Activated T-cell treated with anti-CD3 and anti-CD28 coated beads for 1 hour (primary cell): ENCODE measurements around the gene AHRR.
"Not testable (repeated sequence)": the region's sequence is repeated elsewhere in the genome, so short reads cannot be mapped to it uniquely, and the experiment has no call there.

Experiments
- DNase-seq: peaks from one replicate; pipeline ENCODE4 v3.0.0-alpha.2; 2020; ENCODE audit warnings: low read depth

Gene AHRR

DNA sequence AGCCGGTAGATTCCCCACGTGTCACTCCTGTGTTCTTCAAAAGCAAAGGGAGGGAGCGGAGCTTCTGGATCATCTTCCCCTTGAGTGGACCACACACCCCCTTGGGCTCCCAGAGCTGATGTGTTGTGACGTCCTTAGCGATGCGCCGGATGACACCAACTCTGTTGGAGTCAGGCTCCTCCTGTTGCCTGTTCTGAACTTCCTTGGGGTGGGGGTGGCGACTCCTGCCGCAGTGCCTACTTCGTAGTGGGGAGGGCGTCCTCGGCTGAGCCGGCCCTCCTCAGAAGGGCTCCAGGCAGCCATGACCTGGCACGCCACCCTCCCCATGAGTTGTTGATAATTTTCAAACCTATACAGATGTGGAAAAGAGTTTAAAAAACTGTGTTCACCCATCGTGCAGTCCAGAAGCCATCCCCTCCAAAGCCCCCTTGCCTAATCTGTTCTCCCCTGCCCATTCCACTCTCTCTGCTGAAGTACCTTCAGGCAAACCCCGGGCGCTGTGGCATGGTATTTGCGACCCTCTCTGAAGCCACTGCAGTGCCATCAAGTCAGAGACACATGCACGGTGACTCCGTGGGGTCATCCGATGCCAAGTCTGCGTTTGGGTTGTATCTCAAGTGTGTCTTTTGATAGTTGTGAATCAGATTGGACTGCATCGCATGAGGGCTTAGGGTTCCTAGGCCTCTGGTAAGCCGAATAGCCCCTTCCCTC is 138.2 kb downstream of the AHRR start:
- no peak for DNase-seq

- no peak for DNase-seq
Observed at GRCh38 chr5:460273-460625, 138.7 kb downstream of the AHRR start.

GRCh38 chr5:462051-462481 is 140.6 kb downstream of the AHRR start:
- no peak for DNase-seq

DNA sequence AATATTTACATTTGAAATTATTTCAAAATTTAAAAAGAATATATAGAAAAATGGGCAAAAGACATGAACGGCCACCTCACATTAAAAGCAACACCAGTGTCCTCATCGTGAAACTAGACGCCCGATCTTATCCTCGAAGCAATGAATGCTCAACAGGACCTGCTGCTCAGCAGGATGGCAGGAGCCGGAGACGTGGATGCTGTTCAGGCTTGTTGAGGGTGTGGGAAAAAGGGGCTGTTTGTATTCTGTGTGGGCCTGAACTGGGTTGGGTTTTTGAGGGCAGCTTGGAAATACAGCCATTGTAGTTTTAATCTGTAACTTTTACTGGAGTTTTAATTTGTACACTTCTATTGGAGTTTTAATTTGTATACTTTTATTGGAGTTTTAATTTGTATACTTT is 141.8 kb downstream of the AHRR start:
- DNase-seq = no peak

DNA sequence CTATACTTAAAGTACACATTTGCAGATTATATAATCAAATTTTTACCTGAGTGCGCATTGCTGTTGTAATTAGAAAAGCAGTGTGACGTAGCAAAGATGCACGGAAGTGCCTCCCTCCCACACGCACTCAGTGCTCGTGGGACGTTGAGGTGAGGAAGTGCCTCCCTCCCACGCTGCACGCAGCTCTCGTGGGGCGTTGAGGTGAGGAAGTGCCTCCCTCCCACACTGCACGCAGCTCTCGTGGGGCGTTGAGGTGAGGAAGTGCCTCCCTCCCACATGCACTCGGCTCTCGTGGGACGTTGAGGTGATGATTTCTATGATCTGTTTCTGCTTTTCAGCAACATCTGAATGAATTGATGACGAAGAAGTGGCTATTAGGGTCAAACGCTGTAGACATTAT is 142.4 kb downstream of the AHRR start:
- DNase-seq = peak; percentile 54

GRCh38 chr5:464446-464842 is 142.9 kb downstream of the AHRR start:
- DNase-seq = no peak

DNA sequence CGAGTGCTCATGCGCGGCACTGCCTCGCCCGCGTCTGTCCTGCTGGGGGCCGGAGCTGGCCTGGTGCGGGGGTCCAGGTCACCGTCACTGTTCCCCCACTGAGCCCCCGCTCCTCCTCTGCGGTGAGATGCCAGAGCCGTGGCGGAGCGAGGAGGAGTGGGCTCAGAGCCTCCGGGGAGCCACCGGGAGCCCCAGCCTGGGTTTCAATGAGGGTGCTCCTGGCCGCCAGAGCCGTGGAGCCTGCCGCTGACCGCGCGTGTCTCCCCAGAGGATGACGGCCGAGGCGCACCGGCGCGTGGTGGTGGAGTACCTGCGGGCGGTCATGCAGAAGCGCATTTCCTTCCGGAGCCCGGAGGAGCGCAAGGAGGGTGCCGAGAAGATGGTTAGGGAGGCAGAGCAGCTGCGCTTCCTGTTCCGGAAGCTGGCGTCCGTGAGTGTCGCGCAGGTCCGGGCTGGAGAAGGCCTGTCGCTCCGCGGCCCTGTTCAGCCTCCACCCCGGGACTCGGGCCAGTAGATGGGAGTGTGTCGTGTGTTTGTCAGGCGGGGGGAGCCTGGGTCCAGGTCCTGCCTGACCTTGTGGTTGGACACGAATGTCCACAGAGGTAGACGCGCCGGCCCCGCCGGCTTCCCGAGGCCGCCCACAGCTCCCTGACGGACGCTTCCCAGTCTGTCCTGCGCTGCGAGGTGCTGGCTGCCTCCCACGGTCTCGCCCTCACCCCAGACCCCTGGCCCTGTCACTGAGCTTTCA is 143.5 kb downstream of the AHRR start:
- no peak for DNase-seq

DNA sequence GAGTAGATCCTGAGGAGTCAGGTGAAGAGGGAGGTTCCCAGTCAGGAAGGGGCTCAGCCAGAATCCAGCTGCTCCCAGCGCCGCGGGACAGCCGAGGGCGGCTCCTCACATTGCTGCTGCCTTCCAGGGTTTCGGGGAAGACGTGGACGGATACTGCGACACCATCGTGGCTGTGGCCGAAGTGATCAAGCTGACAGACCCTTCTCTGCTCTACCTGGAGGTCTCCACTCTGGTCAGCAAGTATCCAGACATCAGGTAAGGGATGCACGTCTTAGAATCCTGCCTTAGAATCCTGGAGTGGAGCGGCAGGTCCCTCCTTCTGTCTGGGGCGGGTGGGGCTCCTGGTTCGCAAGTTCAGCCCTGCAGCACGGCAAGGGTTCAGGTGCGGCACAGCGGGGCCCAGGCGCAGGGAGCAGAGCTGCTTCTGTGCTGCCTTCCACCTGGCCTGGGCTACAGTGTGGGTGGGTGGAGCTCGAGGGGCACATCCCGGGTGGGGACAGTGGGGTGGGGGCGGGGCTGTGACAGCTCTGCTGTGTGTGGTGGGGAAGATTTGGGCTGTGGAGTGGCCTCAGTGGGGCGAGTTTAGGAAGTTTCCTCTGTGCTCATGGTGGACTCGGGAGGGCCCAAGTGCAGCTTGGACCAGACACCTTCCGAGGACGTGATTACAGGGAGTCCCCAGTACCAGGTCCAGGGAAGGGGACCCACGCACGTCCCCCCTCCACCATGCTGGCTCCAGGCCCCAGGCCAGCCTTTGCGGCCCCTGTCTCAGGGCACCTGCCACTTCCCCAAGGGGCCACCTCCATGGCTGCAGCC is 144.3 kb downstream of the AHRR start:
- DNase-seq = no peak

DNA sequence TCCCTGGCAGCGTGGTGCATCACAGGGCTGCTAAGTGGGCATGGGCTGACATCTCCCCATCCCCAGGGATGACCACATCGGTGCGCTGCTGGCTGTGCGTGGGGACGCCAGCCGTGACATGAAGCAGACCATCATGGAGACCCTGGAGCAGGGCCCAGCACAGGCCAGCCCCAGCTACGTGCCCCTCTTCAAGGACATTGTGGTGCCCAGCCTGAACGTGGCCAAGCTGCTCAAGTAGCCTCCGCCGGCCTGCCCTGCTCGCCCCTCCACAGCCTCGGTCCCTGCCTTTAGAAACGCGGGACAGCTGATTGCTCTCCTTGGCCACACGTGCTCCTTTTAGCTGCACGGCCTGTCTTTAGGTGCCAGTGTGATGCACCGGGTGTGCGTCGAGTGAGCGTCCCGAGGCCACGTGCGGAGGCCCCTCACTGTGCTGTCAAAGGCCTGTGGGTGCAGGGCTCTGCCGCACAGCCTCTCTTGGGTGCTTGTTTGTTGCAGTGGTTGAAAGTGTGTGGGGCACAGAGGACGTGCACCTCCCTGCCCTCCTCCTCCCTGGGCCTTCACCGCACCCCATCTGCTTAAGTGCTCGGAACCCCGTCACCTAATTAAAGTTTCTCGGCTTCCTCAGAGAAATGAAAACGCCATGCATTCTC is 145.3 kb downstream of the AHRR start:
- no peak for DNase-seq

DNA sequence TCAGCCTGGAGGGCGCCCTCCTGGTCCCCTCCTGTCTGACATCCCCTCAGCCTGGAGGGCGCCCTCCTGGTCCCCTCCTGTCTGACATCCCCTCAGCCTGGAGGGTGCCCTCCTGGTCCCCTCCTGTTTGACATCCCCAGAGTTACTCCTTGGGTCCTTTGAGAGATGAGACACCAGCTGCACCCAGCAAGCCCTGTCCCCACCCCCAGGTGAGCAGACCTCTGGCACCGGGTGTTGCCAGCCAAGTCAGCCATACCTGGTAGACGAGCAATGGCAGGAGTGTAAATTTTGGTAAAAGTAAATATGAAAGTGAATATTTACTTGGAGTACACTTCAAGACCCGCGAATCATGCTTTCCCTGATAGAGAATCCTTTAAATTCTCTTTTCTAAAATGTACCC is 146.9 kb downstream of the AHRR start:
- no peak for DNase-seq

- DNase-seq = no peak
Observed at GRCh38 chr5:469752-470483, 148.4 kb downstream of the AHRR start.

DNA sequence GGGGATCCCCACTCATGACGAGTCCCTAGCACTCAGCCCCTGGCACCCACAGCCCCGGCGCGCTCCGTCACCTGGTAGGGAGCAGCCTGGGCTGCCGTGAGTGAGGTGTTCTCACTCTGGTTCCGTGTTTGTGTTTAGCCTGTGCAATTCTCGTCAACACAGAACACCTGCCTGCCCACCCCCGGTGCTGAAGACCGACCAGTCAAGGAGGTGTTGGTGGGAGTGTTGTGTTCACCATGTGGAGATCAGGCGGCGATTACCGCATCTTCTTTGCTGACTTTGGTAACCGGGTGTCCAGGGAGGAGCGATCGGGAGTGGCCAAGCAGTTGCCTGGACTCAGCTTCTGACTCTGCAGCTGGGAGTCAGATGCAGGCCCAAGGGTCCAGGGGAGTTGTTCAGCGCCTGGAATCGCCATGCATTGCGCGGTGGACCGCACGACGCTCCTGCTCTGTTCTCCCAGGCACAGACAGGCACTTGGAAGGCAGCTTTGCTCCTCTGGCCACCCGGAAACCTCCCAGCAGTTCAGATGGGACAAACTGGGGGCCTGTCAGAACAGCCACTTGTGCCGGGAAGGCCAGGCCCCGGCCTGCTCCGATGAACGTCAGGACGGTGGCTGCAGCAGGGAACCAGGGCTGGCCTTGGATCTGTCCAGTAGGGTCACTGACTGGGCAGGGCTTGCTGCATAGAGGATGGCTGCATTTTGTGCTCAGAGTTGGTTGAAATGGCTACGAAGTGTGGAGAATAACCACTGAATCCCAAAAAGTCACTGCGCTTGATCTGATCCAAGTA is 149.6 kb downstream of the AHRR start:
- no peak for DNase-seq

GRCh38 chr5:471750-472058 is 150.2 kb downstream of the AHRR start:
- no peak for DNase-seq

DNA sequence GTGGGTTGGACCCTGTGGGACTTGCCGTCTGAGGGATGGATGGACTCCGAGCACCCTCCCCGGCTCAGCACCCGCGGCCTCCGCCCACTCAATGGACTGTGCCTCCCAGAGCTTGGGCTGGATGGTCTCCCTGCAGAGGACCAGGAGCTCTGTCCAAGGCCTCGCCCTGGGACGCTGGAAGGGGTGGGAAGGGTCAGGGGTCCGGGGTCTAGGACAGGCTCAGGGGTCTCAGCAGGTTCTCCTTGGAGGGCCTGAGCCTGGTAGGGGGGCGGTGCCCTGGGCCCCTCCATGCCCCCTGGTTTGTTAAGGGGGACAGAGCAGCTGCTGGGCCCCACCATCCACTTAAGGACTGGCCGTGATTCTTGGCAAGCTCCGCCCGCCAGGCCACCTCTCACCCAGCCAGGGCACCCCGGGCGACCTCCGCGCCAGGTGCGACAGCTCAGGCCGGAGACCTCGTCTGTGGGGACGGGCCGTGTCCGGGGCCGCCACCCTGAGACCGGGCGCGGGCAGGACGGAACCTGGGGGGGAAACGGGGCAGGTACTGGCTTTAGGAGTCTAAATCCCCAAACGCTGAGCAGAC is 150.7 kb downstream of the AHRR start:
- DNase-seq = no peak

GRCh38 chr5:472656-473550 is 151.4 kb downstream of the AHRR start:
- peak; percentile 90 for DNase-seq

- no peak for DNase-seq
Observed at GRCh38 chr5:473551-474192, 152.2 kb downstream of the AHRR start.

- not testable (repeated sequence) for DNase-seq
Observed at GRCh38 chr5:474232-474839, 152.8 kb downstream of the AHRR start.

DNA sequence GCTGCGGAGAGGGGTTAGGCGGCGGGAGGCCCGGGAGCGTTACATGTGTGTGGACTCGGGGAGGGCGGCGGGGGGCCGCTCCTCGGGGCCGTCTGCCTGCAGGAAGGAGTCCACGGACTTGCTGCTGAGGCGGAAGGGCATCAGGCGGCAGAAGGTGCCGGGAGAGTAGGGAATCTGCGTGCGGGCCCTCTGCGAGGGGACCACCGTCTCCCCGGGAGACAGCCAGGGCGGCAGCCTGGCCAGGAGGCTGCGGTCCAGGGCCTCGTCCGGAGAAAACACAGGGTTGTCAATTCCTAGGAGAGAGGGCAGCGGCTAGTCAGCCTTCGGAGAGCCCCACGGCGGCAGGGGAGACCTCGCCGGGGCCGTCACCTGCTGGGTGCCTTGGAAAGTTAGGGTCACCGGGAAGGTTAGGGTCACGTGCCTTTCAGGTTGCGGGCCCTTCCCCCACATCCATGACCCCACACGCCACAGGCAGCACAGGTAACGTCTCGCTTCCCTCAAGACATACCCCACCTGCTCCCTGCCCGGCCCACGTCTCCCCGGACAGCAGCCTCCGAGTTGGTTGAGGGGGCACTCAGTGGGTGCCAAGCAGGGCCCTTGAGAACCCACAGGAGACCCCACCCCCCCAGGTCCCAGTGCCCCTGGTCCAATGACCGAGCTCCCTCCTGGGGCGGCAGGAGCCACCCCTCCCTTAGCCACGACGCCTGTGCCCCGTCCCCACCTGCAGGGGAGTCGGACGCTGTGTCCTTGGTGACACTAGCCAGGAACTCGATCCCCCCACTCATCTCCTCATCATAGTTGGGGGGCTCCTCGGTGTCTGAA is 153.5 kb downstream of the AHRR start:
- no peak for DNase-seq
